Urinary bladder (tissue), 4 donors: Measurements from ENCODE around the gene AOPEP. TPM values are rescaled to one million over a fixed set of nuclear protein-coding genes. Genes with fewer than 3 reads are reported as not detected.
A peak's percentile ranks its signal among the peaks of the same experiment; 100 is the strongest.

Source experiments
- DNase-seq: peaks from one replicate; pipeline ENCODE4 v3.0.0-alpha.2; 2015; ENCODE audit errors: extremely low spot score
- H3K27ac ChIP-seq: one replicate; pipeline ENCODE4 v1.5.1; 2013; ENCODE audit warnings: low read depth, mild to moderate bottlenecking, moderate library complexity
- H3K36me3 ChIP-seq: one replicate; pipeline ENCODE4 v1.6.1; 2013; ENCODE audit warnings: mild to moderate bottlenecking, moderate library complexity; ENCODE audit not compliant: insufficient read depth
- H3K4me1 ChIP-seq: one replicate; pipeline ENCODE4 v1.6.1; 2013; ENCODE audit warnings: mild to moderate bottlenecking, moderate library complexity; ENCODE audit not compliant: insufficient read depth
- H3K4me3 ChIP-seq: one replicate; pipeline ENCODE4 v1.5.1; 2013; ENCODE audit warnings: low read depth, low read length
- WGBS: extraction: QIAGEN DNeasy Blood & Tissue Kit; methylation state at CpG from one replicate; pipeline ENCODE4 v1.1.7; 2013; 5-methylcytosine and 5-hydroxymethylcytosine counted together
- polyA plus RNA-seq: library from polyadenylated mRNA; stranded (reverse); fragments of 200-250 nt; gene quantifications from one replicate; pipeline ENCODE4 v1.2.3, GENCODE V29; 2013
- total RNA-seq: library from RNA; depleted of rRNA; stranded (reverse); fragments of >200 nt; gene quantifications from one replicate; pipeline ENCODE4 v1.2.3, GENCODE V29; 2014
- donor health status: healthy with polysubstance abuse.
- donor health status: healthy.

Gene AOPEP
- total and polyA plus RNA-seq, 2 donors, result 99.2 to 136 TPM

- 89% methylated on average over 15 of the region's 15 CpGs for WGBS
- no peak for DNase-seq
- H3K4me3 ChIP-seq, result no peak overlapping the region
- no peaks in the 10 kb centered on the region for H3K36me3 ChIP-seq
- no peak overlapping the region for H3K27ac ChIP-seq
- H3K4me1 ChIP-seq, result no peaks in the 10 kb centered on the region
These were observed 265.7 kb downstream of the AOPEP start for GRCh38 chr9:94991961-94992907.

DNA sequence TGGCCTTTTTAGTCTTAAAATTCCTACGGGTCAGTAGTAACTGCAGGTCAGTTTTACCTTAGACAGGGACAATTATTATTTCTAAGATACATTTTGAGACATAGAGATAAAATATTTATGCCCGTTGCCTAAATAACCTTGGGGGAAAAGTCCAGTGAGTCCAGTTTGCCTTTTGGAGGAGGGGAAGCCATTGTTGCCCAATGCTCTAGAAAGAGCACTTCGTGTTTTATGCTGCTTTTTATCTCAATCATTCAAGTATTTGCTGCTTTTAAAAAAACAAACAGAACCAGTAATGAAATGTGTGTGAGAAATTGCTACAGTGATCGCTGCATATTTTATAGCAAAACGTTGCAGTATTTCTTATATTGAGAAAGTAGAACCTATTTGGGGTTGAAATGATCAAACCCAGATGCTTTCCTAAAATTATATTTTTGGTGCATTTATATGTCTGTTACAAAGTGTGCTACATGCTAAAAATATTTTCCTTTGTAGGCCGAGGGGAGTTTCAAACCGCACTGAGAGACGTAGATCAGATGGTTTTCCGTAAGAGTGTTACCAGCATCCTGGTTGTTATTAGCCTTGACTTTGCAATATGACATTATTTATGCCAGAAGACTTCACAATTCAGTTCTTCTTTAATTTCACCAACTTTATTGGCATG is 266.8 kb downstream of the AOPEP start:
- H3K36me3 ChIP-seq, result no peaks in the 10 kb centered on the region
- no peak for DNase-seq
- no peak overlapping the region for H3K4me3 ChIP-seq
- H3K27ac ChIP-seq, result no peak overlapping the region
- 85% methylated on average over 9 of the region's 9 CpGs for WGBS
- no peaks in the 10 kb centered on the region for H3K4me1 ChIP-seq

DNA sequence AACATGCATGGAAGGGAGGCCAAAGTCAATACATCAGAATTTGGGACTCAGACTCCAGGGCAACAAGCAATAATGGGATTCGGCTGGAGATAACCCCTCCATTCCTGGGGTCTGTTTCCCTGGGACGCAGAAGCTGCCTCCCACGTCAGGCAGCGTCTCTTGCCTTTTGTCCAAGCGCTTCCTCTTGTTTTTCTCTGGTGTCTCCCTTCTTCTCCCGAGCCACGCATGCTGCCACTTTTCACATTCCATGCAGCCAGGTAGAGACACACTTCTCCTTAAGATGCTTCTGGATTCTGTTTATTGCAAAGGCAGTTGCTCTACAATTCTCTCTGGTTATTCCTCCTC is 267.3 kb downstream of the AOPEP start:
- Histone ChIP-seq H3K36me3 (no peaks in the 10 kb centered on the region), H3K27ac (no peak overlapping the region), H3K4me3 (no peak overlapping the region), H3K4me1 (no peaks in the 10 kb centered on the region)
- DNase-seq, result no peak
- 92% methylated on average over 7 of the region's 7 CpGs for WGBS

DNA sequence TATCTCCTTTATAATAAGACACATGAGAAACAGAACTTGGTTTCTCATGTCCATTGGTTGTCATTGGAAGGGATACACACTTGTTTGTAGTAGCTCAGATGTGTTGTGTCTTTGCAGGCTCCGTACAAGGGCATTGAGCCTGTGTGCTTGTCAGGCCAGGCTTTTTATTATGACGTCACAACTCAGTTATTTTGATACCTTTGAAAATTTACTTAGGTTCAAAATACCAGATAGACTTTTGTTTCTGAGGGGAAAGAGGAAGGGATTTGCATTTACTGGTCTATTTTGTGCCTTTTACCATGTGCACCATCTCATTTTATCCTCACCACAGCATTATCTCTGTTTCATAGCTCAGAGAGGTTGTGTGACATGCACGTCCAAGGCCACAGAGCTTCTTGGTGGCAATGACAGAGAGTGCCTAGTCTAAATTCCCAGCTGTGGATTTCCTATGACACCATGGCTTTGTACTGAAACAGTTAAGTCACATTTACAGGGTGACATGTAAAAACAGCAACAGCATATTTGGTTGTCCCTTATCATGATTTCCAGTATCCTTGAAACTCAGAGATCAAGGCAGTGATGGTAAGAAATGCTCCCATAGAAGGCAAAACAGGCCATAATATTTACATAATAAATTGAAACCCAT is 268.7 kb downstream of the AOPEP start:
- H3K27ac ChIP-seq, result peak overlapping the region; percentile 28
- H3K4me1 ChIP-seq, result no peaks in the 10 kb centered on the region
- no peak overlapping the region for H3K4me3 ChIP-seq
- no peaks in the 10 kb centered on the region for H3K36me3 ChIP-seq
- DNase-seq, result no peak
- WGBS, result 61% methylated on average over 3 of the region's 3 CpGs

GRCh38 chr9:94996641-94997040 is 270.1 kb downstream of the AOPEP start:
- Histone ChIP-seq H3K4me3 (no peak overlapping the region), H3K27ac (peak overlapping the region; percentile 62), H3K4me1 (no peaks in the 10 kb centered on the region), H3K36me3 (no peaks in the 10 kb centered on the region)
- WGBS, result 58% methylated on average over 1 of the region's 1 CpG
- DNase-seq, result no peak

DNA sequence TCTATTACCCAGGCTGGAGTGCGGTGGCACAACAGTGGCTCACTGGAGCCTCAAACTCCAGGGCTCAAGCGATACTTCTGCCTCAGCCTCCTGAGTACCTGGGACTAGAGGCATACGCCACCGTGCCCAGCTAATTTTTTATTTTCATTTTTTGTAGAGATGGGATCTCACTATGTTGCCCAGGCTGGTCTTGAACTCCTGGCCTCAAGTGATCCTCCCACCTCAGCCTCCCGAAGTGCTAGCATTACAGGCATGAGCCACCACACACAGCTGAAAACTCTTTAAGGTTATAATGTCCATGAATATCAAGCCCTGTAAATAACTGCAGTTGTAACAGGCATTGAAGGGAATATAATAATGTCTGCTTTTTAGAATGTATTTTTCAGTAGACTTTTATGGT is 271.2 kb downstream of the AOPEP start:
- 96% methylated on average over 5 of the region's 5 CpGs for WGBS
- Histone ChIP-seq H3K36me3 (no peaks in the 10 kb centered on the region), H3K4me3 (no peak overlapping the region), H3K27ac (no peak overlapping the region), H3K4me1 (no peaks in the 10 kb centered on the region)
- DNase-seq, result no peak

DNA sequence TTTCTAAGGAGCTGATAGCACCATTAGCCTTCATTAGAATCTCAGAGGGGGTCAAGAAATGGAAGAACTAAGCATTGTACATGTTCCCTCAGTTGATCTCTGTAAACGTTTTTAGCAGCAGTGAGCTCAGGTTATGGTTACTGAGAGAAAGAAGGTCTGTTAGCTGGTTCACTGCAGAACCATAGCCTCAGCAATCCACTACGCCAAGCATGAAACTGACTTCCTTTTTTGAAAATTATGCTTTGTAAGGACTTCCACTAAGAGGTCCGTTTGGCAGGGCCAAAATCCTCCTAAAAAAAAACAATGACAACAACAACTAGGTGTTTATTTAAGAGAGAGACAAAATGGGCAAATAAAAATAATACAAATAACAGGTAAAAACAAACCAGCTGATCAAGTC is 273.3 kb downstream of the AOPEP start:
- 37% methylated on average over 3 of the region's 3 CpGs for WGBS
- Histone ChIP-seq H3K4me3 (no peak overlapping the region), H3K4me1 (no peaks in the 10 kb centered on the region), H3K27ac (no peak overlapping the region), H3K36me3 (no peaks in the 10 kb centered on the region)
- no peak for DNase-seq

DNA sequence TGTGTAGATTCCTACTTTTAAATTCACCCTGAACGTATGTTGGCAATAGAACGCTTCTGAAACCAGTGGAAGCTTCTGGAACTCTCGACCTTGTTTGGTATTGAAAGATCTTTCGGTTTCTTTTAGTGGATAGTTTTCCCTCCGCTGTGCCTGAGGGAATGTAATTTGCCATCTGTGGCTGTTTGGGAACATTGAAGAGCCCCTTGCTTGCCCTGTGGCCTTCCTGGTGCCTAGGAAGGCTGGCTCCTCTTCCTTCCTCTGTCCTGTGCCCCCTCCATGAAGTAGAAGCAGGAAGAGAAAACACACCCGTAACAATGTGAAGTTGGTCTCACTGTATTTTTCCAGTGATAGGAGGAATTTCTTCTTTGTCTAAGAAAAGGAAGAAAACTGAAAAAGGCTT is 274.3 kb downstream of the AOPEP start:
- Histone ChIP-seq H3K36me3 (no peaks in the 10 kb centered on the region), H3K27ac (no peak overlapping the region), H3K4me3 (peak overlapping the region; percentile 5), H3K4me1 (no peaks in the 10 kb centered on the region)
- DNase-seq, result no peak
- WGBS, result 55% methylated on average over 6 of the region's 6 CpGs

GRCh38 chr9:95001720-95002119 is 275.2 kb downstream of the AOPEP start:
- H3K4me3 ChIP-seq, result no peak overlapping the region
- no peaks in the 10 kb centered on the region for H3K36me3 ChIP-seq
- H3K27ac ChIP-seq, result peak overlapping the region; percentile 23
- 96% methylated on average over 7 of the region's 7 CpGs for WGBS
- H3K4me1 ChIP-seq, result no peaks in the 10 kb centered on the region
- no peak for DNase-seq

DNA sequence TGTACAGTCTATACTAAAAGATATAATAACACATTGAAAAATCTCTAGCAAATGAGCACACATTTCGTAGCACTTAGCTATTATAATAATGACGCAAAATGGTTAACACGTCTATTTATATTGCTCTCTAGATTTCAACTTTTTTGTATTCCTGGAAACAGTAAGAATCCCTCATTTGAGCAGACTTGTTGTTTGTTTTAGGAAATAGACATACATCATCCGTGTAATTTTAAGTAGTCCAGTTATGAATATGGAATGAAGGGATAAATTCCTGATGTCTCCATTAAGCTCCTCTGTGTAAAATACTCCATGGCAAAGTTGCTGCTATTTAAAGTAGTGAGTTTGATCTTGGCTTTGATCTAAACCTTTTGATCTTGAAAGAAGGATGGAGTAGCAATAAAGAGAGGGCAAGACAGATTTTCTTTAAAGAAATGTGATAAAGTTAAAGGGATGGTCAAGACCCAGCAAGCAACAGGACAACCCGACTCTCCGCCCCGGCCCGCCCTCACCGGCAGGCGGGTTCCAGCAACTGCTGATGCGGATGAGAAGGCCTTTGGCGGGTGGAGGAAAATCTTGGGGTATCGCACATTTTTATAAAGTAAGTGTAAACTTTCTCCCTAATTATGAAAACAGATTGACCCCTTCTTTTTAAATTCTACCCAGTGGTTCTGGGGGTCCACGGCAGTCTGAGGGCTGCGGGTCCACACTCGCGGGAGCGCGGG is 277.4 kb downstream of the AOPEP start:
- Histone ChIP-seq H3K4me1 (no peaks in the 10 kb centered on the region), H3K27ac (peak overlapping the region; percentile 95), H3K36me3 (no peaks in the 10 kb centered on the region), H3K4me3 (peak overlapping the region; percentile 97)
- WGBS, result 10% methylated on average over 19 of the region's 19 CpGs
- no peak for DNase-seq

DNA sequence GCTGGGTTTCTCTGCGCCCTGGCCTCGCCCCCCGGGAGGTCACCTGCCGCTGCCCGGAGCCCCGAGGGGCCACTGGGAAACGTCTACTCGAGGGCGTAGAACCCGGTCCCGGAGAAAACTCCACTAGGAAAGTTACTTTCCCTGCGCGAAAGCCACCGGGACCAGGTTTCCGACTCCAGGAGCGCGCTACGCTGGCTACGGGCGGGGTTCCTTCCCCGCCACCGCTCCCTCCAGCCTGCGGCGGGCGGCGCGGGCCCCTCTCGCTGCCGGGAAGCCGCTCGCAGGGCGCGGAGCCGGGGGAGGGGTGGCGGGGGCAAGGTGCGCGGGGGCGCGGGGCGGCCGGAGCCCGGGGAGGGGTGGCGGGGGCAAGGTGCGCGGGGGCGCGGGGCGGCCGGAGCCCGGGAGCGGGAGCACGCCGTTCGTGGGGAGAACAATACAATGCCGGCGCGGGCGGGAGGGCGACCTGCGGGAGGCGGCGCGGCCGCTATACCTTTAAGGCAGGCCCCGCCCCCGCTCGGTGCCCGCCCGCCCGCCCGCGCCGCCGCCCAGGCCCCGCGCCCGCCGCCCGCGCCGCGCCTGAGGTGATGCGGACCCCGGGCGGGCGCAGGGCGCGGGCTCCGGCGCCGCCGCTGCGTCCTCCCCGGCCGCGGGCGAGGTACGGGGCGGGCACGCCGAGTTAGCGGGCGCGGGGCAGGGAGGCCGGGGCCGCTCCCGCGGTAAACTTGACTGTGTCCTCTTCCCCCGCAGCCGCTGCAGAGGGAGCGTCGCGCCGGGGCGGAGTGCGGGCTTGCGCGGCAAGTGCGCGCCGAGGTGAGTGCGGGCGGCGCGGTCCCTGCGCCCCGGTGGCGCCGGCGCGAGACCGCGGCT is 278.1 kb downstream of the AOPEP start:
- no peaks in the 10 kb centered on the region for H3K4me1 ChIP-seq
- H3K27ac ChIP-seq, result peak overlapping the region; percentile 96
- H3K36me3 ChIP-seq, result no peaks in the 10 kb centered on the region
- WGBS, result under 1% methylated on average over 131 of the region's 133 CpGs
- DNase-seq, result no peak
- H3K4me3 ChIP-seq, result peak overlapping the region; percentile 97

GRCh38 chr9:95005278-95006143 is 279.0 kb downstream of the AOPEP start:
- H3K27ac ChIP-seq, result peak overlapping the region; percentile 96
- peak overlapping the region; percentile 97 for H3K4me3 ChIP-seq
- DNase-seq, result no peak
- no peaks in the 10 kb centered on the region for H3K36me3 ChIP-seq
- H3K4me1 ChIP-seq, result no peaks in the 10 kb centered on the region
- 4% methylated on average over 49 of the region's 49 CpGs for WGBS
